RWPE2 (cell line): ENCODE results near the gene RREB1.

ENCODE experiments used
- ATAC-seq: fragments of 200-7000 bp; cut with Tn5 transposase; 3 replicates; pipeline ENCODE4 v1.9.1; 2021; ENCODE audit warnings: low read depth
- DNase-seq: peaks from one replicate; pipeline ENCODE4 v3.0.0-alpha.2; 2020; ENCODE audit warnings: low spot score
- H3K27ac ChIP-seq: fragments of 450-650 bp; 2 replicates; pipeline ENCODE4 v1.5.1; 2017; ENCODE audit warnings: mild to moderate bottlenecking; ENCODE audit not compliant: poor library complexity, severe bottlenecking
- H3K27me3 ChIP-seq: fragments of 250-450 bp; sonication (Bioruptor Pico); 2 replicates; pipeline ENCODE4 v1.5.1; 2021; ENCODE audit warnings: mild to moderate bottlenecking, moderate library complexity; ENCODE audit not compliant: insufficient read depth, poor library complexity, severe bottlenecking
- H3K36me3 ChIP-seq: fragments of 250-450 bp; sonication (Bioruptor Pico); 2 replicates; pipeline ENCODE4 v1.5.1; 2020; ENCODE audit warnings: low read depth, mild to moderate bottlenecking, moderate library complexity
- H3K4me1 ChIP-seq: fragments of 250-450 bp; sonication (Bioruptor Pico); 2 replicates; pipeline ENCODE4 v1.5.1; 2021; ENCODE audit warnings: mild to moderate bottlenecking, moderate library complexity; ENCODE audit not compliant: insufficient read depth, poor library complexity, severe bottlenecking
- H3K4me3 ChIP-seq: fragments of 250-450 bp; sonication (Bioruptor Pico); 2 replicates; pipeline ENCODE4 v1.5.1; 2021; ENCODE audit warnings: mild to moderate bottlenecking, moderate library complexity; ENCODE audit not compliant: severe bottlenecking
- H3K9me3 ChIP-seq: fragments of 250-450 bp; sonication (Bioruptor Pico); 2 replicates; pipeline ENCODE4 v1.5.1; 2021; ENCODE audit warnings: mild to moderate bottlenecking, moderate library complexity; ENCODE audit not compliant: severe bottlenecking
- TF ChIP-seq, protein P1 (sequence below): fragments of 450-650 bp; IDR thresholded peaks from one replicate; pipeline ENCODE4 v1.5.1; 2017; ENCODE audit warnings: mild to moderate bottlenecking, moderate library complexity; ENCODE audit not compliant: poor library complexity, severe bottlenecking

The RREB1 gene

DNA sequence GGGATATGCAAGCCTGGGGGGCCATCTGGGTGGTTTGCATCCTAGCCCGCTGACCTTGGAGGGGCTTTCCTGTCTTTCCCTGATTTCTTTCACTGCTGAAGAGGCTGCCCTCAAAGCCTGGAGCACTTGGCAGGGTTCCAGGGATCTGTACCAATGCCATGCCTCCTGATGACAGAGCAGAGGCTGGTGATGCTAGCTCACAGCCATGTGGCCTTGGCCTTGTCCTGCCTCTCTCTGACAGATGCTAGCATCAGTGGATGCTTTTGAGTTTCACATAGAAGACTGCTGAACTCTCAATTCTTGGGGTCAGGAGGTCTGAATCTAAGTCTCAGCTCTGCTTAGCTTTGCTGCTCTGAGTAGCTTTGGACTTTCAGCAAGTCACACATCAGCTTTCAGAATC lies 21.9 kb upstream of the RREB1 start:
- H3K9me3 ChIP-seq: no peaks in the 10 kb centered on the region
- peaks cover 4% of the 10 kb centered on the region for H3K4me1 ChIP-seq
- no peak overlapping the region for H3K4me3 ChIP-seq
- peak; percentile 33; the same call in 1 of the 3 replicates for ATAC-seq
- no peak overlapping the region for H3K27ac ChIP-seq
- H3K27me3 ChIP-seq: no peaks in the 10 kb centered on the region
- TF ChIP-seq, protein P1, sequence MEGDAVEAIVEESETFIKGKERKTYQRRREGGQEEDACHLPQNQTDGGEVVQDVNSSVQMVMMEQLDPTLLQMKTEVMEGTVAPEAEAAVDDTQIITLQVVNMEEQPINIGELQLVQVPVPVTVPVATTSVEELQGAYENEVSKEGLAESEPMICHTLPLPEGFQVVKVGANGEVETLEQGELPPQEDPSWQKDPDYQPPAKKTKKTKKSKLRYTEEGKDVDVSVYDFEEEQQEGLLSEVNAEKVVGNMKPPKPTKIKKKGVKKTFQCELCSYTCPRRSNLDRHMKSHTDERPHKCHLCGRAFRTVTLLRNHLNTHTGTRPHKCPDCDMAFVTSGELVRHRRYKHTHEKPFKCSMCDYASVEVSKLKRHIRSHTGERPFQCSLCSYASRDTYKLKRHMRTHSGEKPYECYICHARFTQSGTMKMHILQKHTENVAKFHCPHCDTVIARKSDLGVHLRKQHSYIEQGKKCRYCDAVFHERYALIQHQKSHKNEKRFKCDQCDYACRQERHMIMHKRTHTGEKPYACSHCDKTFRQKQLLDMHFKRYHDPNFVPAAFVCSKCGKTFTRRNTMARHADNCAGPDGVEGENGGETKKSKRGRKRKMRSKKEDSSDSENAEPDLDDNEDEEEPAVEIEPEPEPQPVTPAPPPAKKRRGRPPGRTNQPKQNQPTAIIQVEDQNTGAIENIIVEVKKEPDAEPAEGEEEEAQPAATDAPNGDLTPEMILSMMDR: no peak
- no peaks in the 10 kb centered on the region for H3K36me3 ChIP-seq
- DNase-seq: no peak

DNA sequence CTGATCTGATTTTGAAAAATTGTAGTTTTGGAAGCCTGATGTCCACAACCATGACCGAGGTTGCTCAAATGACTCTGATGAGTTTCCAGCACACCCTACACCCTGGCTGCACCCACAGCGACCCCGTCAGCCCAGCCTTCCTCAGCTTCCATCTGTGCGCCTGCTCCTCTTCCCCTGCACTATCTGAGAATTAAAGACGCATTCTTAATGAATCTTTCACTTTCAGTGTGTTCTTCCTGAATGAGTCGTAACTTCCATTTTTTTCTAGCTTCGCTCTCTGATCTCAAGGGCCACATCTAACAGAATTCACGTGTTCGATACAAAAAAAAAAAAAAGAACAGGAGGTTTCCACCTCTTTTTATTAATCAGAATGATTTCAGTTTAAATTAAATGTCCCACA lies 21.3 kb upstream of the RREB1 start:
- Histone ChIP-seq H3K9me3 (no peaks in the 10 kb centered on the region), H3K27me3 (no peaks in the 10 kb centered on the region), H3K4me1 (peaks cover 4% of the 10 kb centered on the region), H3K27ac (no peak overlapping the region), H3K36me3 (no peaks in the 10 kb centered on the region), H3K4me3 (no peak overlapping the region)
- TF ChIP-seq, protein P1: no peak
- DNase-seq (no peak), ATAC-seq (no peak)

DNA sequence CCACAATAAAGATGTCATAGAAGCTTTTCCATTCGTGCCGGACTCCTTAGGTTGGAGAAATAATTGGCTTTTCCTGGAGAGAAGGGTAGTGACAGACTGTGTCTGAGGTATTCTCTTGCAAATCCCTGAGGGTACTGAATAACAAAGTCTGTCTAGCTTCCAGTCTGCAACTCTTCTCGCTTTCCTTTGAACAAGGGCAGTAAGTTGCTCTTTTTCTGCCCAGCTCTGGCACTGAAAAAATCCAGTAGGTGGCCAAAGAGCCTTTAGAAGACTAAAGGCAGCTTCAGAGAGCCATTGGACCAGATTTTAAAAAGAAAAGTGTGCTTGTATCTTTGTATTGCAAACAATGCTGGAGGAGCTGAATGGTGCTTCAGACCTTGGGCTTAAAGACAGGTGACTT lies 20.7 kb upstream of the RREB1 start:
- Histone ChIP-seq H3K36me3 (no peaks in the 10 kb centered on the region), H3K27me3 (no peaks in the 10 kb centered on the region), H3K4me1 (peaks cover 4% of the 10 kb centered on the region), H3K27ac (no peak overlapping the region), H3K4me3 (peak overlapping the region; percentile 3), H3K9me3 (no peaks in the 10 kb centered on the region)
- DNase-seq (no peak), ATAC-seq (peak; percentile 25; the same call in 1 of the 3 replicates)
- TF ChIP-seq, protein P1: peak; percentile 5

DNA sequence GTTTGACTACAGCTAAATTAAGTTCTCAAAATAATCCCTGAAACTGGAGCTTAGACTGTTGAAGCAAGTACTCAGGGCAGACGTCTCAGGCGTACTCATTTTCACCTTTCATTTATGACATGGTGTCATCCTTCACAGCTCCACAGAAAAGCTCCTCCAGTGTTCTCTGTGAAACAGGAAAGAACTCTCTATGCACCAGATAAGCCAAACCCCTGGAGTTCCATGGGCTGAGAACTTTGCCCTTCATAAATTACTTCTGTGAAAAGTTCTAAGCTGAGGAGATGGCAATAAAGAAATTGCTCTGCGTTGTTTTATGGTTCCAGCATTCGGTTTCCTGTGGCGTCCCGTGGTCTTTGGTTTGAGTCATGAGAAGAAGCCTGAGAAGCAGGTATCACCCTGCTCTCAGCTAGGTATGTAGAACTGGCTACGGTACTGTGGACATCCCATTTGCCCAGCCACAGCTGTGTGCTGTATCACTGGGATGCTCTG lies 20.2 kb upstream of the RREB1 start:
- Histone ChIP-seq H3K4me3 (no peak overlapping the region), H3K27ac (no peak overlapping the region), H3K36me3 (no peaks in the 10 kb centered on the region), H3K4me1 (peaks cover 4% of the 10 kb centered on the region), H3K27me3 (no peaks in the 10 kb centered on the region), H3K9me3 (no peaks in the 10 kb centered on the region)
- TF ChIP-seq, protein P1: no peak
- no peak for ATAC-seq
- no peak for DNase-seq

DNA sequence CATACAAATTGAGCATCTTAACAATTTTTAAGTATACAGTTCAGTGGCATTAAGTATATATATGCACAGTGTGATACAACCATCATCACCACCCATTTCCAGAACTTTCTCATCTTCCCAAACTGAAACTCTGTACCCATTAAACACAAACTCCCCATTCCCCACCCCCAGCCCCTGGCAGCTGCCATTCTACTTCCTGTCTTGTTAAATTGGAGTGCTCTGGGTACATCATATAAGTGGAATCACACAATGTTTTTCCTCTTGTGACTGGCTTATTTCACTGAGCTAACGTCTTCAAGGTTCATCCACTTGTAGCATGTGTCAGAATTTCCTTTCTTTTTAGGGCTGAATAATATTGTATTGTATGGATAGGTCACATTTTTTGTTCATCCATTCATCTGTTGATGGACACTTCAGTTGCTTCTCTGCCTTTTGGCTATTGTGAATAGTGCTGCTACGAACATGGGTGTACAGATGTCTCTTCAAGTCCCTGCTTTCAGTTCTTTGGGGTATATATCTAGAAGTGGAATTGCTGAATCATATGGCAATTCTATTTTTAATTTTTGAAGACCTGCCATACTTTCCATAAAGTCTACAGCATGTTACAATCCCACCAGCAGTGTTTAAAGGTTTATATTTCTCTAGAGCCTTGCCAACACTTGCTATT lies 19.6 kb upstream of the RREB1 start:
- H3K36me3 ChIP-seq: no peaks in the 10 kb centered on the region
- ATAC-seq (no peak), DNase-seq (no peak)
- H3K27me3 ChIP-seq: no peaks in the 10 kb centered on the region
- peaks cover 4% of the 10 kb centered on the region for H3K4me1 ChIP-seq
- TF ChIP-seq, protein P1: no peak
- H3K27ac ChIP-seq: no peak overlapping the region
- H3K9me3 ChIP-seq: no peaks in the 10 kb centered on the region
- no peak overlapping the region for H3K4me3 ChIP-seq
